ENCODE results near the gene BBS2.

DNA sequence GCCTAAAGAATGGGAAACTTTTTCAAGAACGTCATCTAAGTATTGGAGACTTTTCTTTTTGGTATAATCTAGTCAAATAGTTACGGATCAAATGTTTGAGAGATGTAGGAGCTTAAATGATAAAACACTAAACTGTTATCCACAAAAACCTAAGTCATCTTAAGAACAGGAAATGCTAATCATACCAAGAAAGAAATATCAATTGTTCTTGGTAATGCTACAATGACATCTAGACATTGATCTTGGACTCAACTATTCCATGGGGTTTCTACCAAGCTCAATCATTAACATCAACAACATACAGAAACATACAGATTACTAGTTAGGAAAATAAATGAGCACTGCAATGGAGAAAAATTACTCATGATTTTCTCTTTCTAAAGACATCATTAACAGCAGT lies 72.5 kb downstream of the BBS2 start:
- TF ChIP-seq ZFP36 (IDR thresholded peaks at IDR 0.05; ENCODE audit: borderline replicate concordance, partially characterized antibody), result no peak
- no peak for TF ChIP-seq EP300 (IDR thresholded peaks at IDR 0.05)
- TF ChIP-seq, protein P1, sequence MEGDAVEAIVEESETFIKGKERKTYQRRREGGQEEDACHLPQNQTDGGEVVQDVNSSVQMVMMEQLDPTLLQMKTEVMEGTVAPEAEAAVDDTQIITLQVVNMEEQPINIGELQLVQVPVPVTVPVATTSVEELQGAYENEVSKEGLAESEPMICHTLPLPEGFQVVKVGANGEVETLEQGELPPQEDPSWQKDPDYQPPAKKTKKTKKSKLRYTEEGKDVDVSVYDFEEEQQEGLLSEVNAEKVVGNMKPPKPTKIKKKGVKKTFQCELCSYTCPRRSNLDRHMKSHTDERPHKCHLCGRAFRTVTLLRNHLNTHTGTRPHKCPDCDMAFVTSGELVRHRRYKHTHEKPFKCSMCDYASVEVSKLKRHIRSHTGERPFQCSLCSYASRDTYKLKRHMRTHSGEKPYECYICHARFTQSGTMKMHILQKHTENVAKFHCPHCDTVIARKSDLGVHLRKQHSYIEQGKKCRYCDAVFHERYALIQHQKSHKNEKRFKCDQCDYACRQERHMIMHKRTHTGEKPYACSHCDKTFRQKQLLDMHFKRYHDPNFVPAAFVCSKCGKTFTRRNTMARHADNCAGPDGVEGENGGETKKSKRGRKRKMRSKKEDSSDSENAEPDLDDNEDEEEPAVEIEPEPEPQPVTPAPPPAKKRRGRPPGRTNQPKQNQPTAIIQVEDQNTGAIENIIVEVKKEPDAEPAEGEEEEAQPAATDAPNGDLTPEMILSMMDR (IDR thresholded peaks at IDR 0.05), result no peak
- no peak for TF ChIP-seq CEBPB (IDR thresholded peaks at IDR 0.05)
- TF ChIP-seq, protein P2, sequence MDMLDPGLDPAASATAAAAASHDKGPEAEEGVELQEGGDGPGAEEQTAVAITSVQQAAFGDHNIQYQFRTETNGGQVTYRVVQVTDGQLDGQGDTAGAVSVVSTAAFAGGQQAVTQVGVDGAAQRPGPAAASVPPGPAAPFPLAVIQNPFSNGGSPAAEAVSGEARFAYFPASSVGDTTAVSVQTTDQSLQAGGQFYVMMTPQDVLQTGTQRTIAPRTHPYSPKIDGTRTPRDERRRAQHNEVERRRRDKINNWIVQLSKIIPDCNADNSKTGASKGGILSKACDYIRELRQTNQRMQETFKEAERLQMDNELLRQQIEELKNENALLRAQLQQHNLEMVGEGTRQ (IDR thresholded peaks at IDR 0.05), result no peak
- no peak for TF ChIP-seq JUN (IDR thresholded peaks at IDR 0.05)
- TF ChIP-seq RAD21 (conservative IDR thresholded peaks at IDR 0.05 in 1 of 2, IDR thresholded peaks at IDR 0.05 in 1 of 2), result no peak
- no peak for TF ChIP-seq MYC (IDR thresholded peaks at IDR 0.05; ENCODE audit: borderline replicate concordance, low read length)

Measured in A549 (cell line).